Lower lobe of right lung (tissue), 2 donors: ENCODE results near the gene GAS1. TPM values are rescaled to one million over a fixed set of nuclear protein-coding genes. Genes with fewer than 3 reads are reported as not detected.

Source experiments
- ATAC-seq, 2 donors: fragments of 200-7000 bp; cut with Tn5 transposase; one replicate each; pipeline ENCODE4 v1.9.1; 2020 to 2022; ENCODE audit warnings: mild to moderate bottlenecking in 2 of 2, moderate library complexity in 2 of 2
- DNase-seq: peaks from one replicate; pipeline ENCODE4 v3.0.0-alpha.2; 2020
- H3K27ac ChIP-seq: fragments of 200-600 bp; one replicate; pipeline ENCODE4 v1.8.0; 2022
- H3K27me3 ChIP-seq: fragments of 200-600 bp; one replicate; pipeline ENCODE4 v1.8.0; 2022; ENCODE audit warnings: low read depth
- H3K36me3 ChIP-seq: fragments of 200-600 bp; one replicate; pipeline ENCODE4 v1.8.0; 2022; ENCODE audit warnings: mild to moderate bottlenecking
- H3K4me1 ChIP-seq: fragments of 200-600 bp; one replicate; pipeline ENCODE4 v1.8.0; 2022
- H3K4me3 ChIP-seq: fragments of 200-600 bp; one replicate; pipeline ENCODE4 v1.8.0; 2022; ENCODE audit warnings: mild to moderate bottlenecking
- H3K9me3 ChIP-seq: fragments of 200-600 bp; one replicate; pipeline ENCODE4 v1.8.0; 2022
- intact Hi-C: fragments of 100-400 bp; cut with DNase I; formaldehyde crosslinking; loops from one replicate; pipeline ENCODE4 v1.11.0; 2022
- long read RNA-seq: library from polyadenylated mRNA; unstranded; transcript quantifications from one replicate; pipeline ENCODE4 v2.0.0, GENCODE V29; 2021
- total RNA-seq: library from RNA; stranded (reverse); fragmentation: NEBNext Ultra II Directional; extraction: Animal tissue kit (Norgen Biotek cat#: 25700); gene quantifications from one replicate; pipeline ENCODE4 v1.2.1, GENCODE V29; 2021
- TF ChIP-seq, protein P1 (sequence below): fragments of 200-600 bp; IDR thresholded peaks from one replicate; pipeline ENCODE4 v1.8.0; 2022; ENCODE audit warnings: antibody characterized with exemption, mild to moderate bottlenecking
- donor health status: DM: no; HTN: yes; CAD: no; lungs with severe emphysema.

GAS1 gene, protein sequence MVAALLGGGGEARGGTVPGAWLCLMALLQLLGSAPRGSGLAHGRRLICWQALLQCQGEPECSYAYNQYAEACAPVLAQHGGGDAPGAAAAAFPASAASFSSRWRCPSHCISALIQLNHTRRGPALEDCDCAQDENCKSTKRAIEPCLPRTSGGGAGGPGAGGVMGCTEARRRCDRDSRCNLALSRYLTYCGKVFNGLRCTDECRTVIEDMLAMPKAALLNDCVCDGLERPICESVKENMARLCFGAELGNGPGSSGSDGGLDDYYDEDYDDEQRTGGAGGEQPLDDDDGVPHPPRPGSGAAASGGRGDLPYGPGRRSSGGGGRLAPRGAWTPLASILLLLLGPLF
- 17.3 TPM for total RNA-seq
- long read RNA-seq, transcript GAS1-201 (1 exons, 2,827 nt) = major isoform, 64 of 64 reads
- long read RNA-seq, partial matches to known transcripts = 0 of 64 reads
- long read RNA-seq, other reads (novel, unspliced or antisense) = 0 of 64 reads

DNA sequence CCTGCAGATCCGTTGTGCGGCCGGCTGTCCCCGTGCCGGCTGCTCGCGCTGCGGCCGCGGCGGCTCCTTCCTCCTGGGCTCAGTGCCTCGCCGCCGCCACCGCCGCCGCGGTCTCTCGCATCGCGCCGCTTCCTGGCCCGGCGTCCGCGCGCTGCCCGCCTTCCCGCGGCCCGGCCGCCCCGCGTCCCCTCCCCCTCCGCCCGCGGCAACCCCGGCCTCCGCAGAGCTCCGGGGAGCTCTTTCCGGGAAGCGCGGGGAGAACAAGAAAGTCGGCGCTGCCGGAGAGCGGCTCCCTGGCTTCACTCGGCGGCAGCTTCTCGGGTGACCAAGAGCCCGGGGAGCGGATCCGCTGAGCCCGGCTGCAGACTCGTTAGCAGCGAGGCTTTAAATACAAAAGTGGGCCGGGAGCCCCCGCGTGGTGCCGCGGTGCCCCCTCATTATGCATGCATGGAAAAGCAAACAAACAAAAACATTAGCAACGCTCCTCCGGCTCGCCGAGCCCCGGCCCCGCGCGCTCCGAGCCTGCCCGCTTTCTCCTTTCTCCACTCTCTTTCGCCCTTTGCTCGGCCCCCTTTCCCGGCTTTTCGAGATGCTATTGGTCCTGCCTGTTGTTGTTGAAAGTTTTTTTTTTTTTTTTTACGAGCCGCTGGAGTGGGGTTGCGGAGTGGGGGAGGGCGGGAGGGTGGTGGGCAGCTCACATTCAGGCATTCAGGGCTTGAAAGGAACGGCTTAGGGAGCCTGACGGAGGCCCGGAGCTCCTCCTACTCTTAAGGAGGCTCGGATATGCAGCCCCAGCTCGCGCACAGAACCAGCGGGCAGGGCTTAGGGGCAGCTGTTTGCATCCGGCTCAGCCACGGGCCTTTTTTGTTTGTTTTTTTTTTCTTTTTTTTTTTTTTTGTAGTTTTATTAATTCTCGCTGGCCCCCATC, at the start of gene GAS1:
TSS of gene GAS1 (minus strand) at position 361 of the 928 bp plus-strand sequence. CDS start 727 bp downstream, outside the sequence.
- Histone ChIP-seq H3K27ac (peak within 1 kb of the TSS; percentile 88), H3K9me3 (no peaks in the 10 kb centered on the region), H3K4me1 (peaks cover 19% of the 10 kb centered on the region), H3K36me3 (no peaks in the 10 kb centered on the region), H3K27me3 (peaks cover 44% of the 10 kb centered on the region), H3K4me3 (peak within 1 kb of the TSS; percentile 81)
- intact Hi-C loops = no loop called here
- ATAC-seq (peak; percentile 89 to 91), DNase-seq (peak; percentile 85)
- TF ChIP-seq, protein P1, sequence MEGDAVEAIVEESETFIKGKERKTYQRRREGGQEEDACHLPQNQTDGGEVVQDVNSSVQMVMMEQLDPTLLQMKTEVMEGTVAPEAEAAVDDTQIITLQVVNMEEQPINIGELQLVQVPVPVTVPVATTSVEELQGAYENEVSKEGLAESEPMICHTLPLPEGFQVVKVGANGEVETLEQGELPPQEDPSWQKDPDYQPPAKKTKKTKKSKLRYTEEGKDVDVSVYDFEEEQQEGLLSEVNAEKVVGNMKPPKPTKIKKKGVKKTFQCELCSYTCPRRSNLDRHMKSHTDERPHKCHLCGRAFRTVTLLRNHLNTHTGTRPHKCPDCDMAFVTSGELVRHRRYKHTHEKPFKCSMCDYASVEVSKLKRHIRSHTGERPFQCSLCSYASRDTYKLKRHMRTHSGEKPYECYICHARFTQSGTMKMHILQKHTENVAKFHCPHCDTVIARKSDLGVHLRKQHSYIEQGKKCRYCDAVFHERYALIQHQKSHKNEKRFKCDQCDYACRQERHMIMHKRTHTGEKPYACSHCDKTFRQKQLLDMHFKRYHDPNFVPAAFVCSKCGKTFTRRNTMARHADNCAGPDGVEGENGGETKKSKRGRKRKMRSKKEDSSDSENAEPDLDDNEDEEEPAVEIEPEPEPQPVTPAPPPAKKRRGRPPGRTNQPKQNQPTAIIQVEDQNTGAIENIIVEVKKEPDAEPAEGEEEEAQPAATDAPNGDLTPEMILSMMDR = no peak

DNA sequence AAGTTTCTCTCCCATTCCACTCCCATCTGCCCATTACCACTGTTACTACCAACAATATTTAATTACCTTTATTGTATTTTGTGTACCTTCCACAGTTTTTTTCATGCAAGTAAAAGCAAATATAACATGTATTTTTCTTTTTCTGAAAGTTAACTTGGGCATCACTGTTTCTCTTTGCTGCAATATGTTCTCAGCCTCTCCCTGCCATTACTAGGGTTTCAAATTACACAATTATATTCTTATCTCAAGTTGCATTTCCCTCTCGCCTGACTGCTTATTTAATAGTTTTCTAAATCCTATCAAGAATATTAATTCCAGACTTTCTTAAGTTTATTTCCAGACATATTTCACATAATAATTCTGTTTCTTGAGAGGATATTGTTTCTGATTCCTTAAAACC, 46.9 kb upstream of the GAS1 start:
- Histone ChIP-seq H3K36me3 (no peaks in the 10 kb centered on the region), H3K27ac (no peak overlapping the region), H3K9me3 (no peaks in the 10 kb centered on the region), H3K4me1 (no peaks in the 10 kb centered on the region), H3K27me3 (no peaks in the 10 kb centered on the region), H3K4me3 (no peak overlapping the region)
- ATAC-seq (no peak), DNase-seq (no peak)
- TF ChIP-seq, protein P1 = no peak
- intact Hi-C loops = no loop called here

DNA sequence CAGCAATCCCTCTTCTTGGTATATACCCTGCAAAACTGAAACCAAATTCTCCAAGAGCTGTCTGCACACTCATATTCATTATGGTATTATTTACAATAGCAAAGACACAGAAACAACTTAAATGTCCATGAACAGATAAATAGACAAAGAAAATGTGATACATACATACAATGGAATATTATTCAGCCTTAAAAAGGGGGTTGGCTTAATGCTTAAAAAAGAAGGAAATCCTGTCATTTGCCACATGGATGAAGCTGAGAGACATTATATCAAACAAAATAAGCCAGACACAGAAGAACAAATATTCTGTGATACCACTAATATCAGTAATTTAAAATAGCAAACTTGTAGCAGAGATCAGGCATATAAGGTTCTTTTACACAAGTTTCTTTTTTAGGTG, 46.5 kb upstream of the GAS1 start:
- ATAC-seq (no peak), DNase-seq (no peak)
- no peaks in the 10 kb centered on the region for H3K27me3 ChIP-seq
- no peaks in the 10 kb centered on the region for H3K9me3 ChIP-seq
- H3K4me1 ChIP-seq = no peaks in the 10 kb centered on the region
- H3K4me3 ChIP-seq = no peak overlapping the region
- H3K27ac ChIP-seq = no peak overlapping the region
- TF ChIP-seq, protein P1 = no peak
- no peaks in the 10 kb centered on the region for H3K36me3 ChIP-seq
- intact Hi-C loops = no loop called here

DNA sequence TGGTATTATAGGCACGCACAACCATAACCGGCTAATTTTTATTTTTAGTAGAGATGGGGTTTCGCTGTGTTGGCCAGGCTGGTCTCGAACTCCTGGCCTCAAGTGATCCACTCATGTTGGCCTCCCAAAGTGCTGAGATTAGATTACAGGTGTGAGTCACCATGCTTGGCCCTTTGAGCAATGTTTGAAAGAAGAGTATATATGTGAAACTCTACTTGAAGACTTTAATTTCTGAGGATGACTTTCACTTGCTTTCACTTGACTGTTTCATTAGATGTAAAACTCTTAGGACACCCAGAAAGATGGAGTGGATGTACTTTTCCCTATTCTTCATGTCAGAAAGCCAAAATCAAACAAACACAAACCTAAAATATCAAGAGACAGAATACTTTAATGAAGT, 43.8 kb upstream of the GAS1 start:
- Histone ChIP-seq H3K36me3 (no peaks in the 10 kb centered on the region), H3K27me3 (no peaks in the 10 kb centered on the region), H3K4me1 (no peaks in the 10 kb centered on the region), H3K4me3 (no peak overlapping the region), H3K27ac (no peak overlapping the region), H3K9me3 (no peaks in the 10 kb centered on the region)
- TF ChIP-seq, protein P1 = no peak
- no peak for ATAC-seq
- intact Hi-C loops = no loop called here
- no peak for DNase-seq

DNA sequence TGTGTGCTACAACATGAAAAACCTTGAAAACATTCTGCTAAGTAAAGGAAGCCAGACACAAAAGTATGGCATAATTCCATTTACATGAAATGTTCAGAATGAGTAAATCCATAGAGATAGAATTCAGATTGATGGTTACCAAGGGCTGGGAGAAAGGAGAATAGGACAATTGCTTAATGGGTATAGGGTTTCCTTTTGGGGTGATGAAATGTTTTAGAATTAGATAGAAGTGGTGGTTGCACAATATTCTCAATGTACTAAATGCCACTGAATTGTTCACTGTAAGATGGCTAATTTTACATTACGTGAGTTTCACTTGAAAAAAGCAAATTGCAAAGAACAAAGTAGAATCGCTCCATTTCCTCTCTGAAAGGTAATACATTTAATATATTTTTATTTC, 43.0 kb upstream of the GAS1 start:
- H3K4me3 ChIP-seq = no peak overlapping the region
- no peak overlapping the region for H3K27ac ChIP-seq
- intact Hi-C loops = no loop called here
- no peaks in the 10 kb centered on the region for H3K27me3 ChIP-seq
- no peaks in the 10 kb centered on the region for H3K4me1 ChIP-seq
- H3K9me3 ChIP-seq = no peaks in the 10 kb centered on the region
- DNase-seq (no peak), ATAC-seq (no peak)
- H3K36me3 ChIP-seq = no peaks in the 10 kb centered on the region
- TF ChIP-seq, protein P1 = no peak
